T-helper 1 cell treated with Interleukin-12 subunit alpha and Interleukin-12 subunit beta and Interleukin-4 antibody, amounts not matched to agents 30 μg/mL and 1 μg/mL, for 36 hours (primary cell): ENCODE data around the gene GSS.

Experiments used
- H3K27ac Mint-ChIP-seq: one replicate; pipeline ENCODE4 v1.8.0; 2021; ENCODE audit warnings: mild to moderate bottlenecking, mixed read lengths
- H3K27me3 Mint-ChIP-seq: one replicate; pipeline ENCODE4 v1.8.0; 2021; ENCODE audit warnings: low read depth, mixed read lengths
- H3K36me3 Mint-ChIP-seq: one replicate; pipeline ENCODE4 v1.8.0; 2021; ENCODE audit warnings: low read depth, mixed read lengths
- H3K4me1 Mint-ChIP-seq: one replicate; pipeline ENCODE4 v1.8.0; 2021; ENCODE audit warnings: low read depth, mixed read lengths
- H3K4me3 Mint-ChIP-seq: one replicate; pipeline ENCODE4 v1.8.0; 2021; ENCODE audit warnings: mild to moderate bottlenecking, moderate library complexity, mixed read lengths
- H3K9me3 Mint-ChIP-seq: one replicate; pipeline ENCODE4 v1.8.0; 2021; ENCODE audit warnings: mixed read lengths

Gene GSS

GRCh38 chr20:34951252-34951651 is 4.4 kb downstream of the GSS start:
- Mint-ChIP-seq H3K9me3 (no peaks in the 10 kb centered on the region), H3K36me3 (peaks cover 15% of the 10 kb centered on the region), H3K4me1 (peaks cover 12% of the 10 kb centered on the region), H3K27ac (no peak overlapping the region), H3K4me3 (no peak overlapping the region), H3K27me3 (no peaks in the 10 kb centered on the region)

- no peak overlapping the region for H3K27ac Mint-ChIP-seq
- H3K4me3 Mint-ChIP-seq: no peak overlapping the region
- no peaks in the 10 kb centered on the region for H3K9me3 Mint-ChIP-seq
- no peaks in the 10 kb centered on the region for H3K27me3 Mint-ChIP-seq
- H3K4me1 Mint-ChIP-seq: no peaks in the 10 kb centered on the region
- H3K36me3 Mint-ChIP-seq: peaks cover 15% of the 10 kb centered on the region
Observed at GRCh38 chr20:34949120-34949519, 6.5 kb downstream of the GSS start.

GRCh38 chr20:34948030-34948429 is 7.6 kb downstream of the GSS start:
- Mint-ChIP-seq H3K9me3 (no peaks in the 10 kb centered on the region), H3K27ac (no peak overlapping the region), H3K4me3 (no peak overlapping the region), H3K36me3 (peaks cover 20% of the 10 kb centered on the region), H3K27me3 (no peaks in the 10 kb centered on the region), H3K4me1 (no peaks in the 10 kb centered on the region)

GRCh38 chr20:34947336-34947735 is 8.3 kb downstream of the GSS start:
- H3K27me3 Mint-ChIP-seq: no peaks in the 10 kb centered on the region
- H3K9me3 Mint-ChIP-seq: no peaks in the 10 kb centered on the region
- no peak overlapping the region for H3K27ac Mint-ChIP-seq
- no peak overlapping the region for H3K4me3 Mint-ChIP-seq
- no peaks in the 10 kb centered on the region for H3K4me1 Mint-ChIP-seq
- H3K36me3 Mint-ChIP-seq: peaks cover 24% of the 10 kb centered on the region

GRCh38 chr20:34946661-34947060 is 8.9 kb downstream of the GSS start:
- Mint-ChIP-seq H3K9me3 (no peaks in the 10 kb centered on the region), H3K36me3 (peaks cover 27% of the 10 kb centered on the region), H3K4me3 (no peak overlapping the region), H3K27ac (no peak overlapping the region), H3K4me1 (no peaks in the 10 kb centered on the region), H3K27me3 (no peaks in the 10 kb centered on the region)

- Mint-ChIP-seq H3K4me1 (peaks cover 2% of the 10 kb centered on the region), H3K27me3 (no peaks in the 10 kb centered on the region), H3K9me3 (no peaks in the 10 kb centered on the region), H3K27ac (no peak overlapping the region), H3K36me3 (peaks cover 33% of the 10 kb centered on the region), H3K4me3 (no peak overlapping the region)
Observed at GRCh38 chr20:34945315-34946077, 10.1 kb downstream of the GSS start.

- H3K27me3 Mint-ChIP-seq: no peaks in the 10 kb centered on the region
- peaks cover 29% of the 10 kb centered on the region for H3K36me3 Mint-ChIP-seq
- no peak overlapping the region for H3K4me3 Mint-ChIP-seq
- no peak overlapping the region for H3K27ac Mint-ChIP-seq
- no peaks in the 10 kb centered on the region for H3K9me3 Mint-ChIP-seq
- peaks cover 2% of the 10 kb centered on the region for H3K4me1 Mint-ChIP-seq
Observed at GRCh38 chr20:34943808-34944567, 11.6 kb downstream of the GSS start.

GRCh38 chr20:34942301-34942700 is 13.3 kb downstream of the GSS start:
- Mint-ChIP-seq H3K9me3 (no peaks in the 10 kb centered on the region), H3K36me3 (peaks cover 31% of the 10 kb centered on the region), H3K27ac (no peak overlapping the region), H3K27me3 (no peaks in the 10 kb centered on the region), H3K4me1 (peaks cover 2% of the 10 kb centered on the region), H3K4me3 (no peak overlapping the region)

- no peak overlapping the region for H3K27ac Mint-ChIP-seq
Observed at GRCh38 chr20:34941226-34941625, 14.4 kb downstream of the GSS start.

GRCh38 chr20:34940081-34940481 is 15.5 kb downstream of the GSS start:
- H3K36me3 Mint-ChIP-seq: peaks cover 40% of the 10 kb centered on the region
- no peak overlapping the region for H3K4me3 Mint-ChIP-seq
- no peaks in the 10 kb centered on the region for H3K27me3 Mint-ChIP-seq
- peaks cover 2% of the 10 kb centered on the region for H3K4me1 Mint-ChIP-seq
- H3K9me3 Mint-ChIP-seq: no peaks in the 10 kb centered on the region
- no peak overlapping the region for H3K27ac Mint-ChIP-seq

More at GRCh38 chr20:34941226-34941625, 14.4 kb downstream of the GSS start:
- Mint-ChIP-seq H3K9me3 (no peaks in the 10 kb centered on the region), H3K27me3 (no peaks in the 10 kb centered on the region), H3K36me3 (peaks cover 39% of the 10 kb centered on the region), H3K4me1 (peaks cover 2% of the 10 kb centered on the region), H3K4me3 (no peak overlapping the region)

- Mint-ChIP-seq H3K27ac (no peak overlapping the region), H3K36me3 (peaks cover 40% of the 10 kb centered on the region), H3K9me3 (no peaks in the 10 kb centered on the region), H3K27me3 (no peaks in the 10 kb centered on the region), H3K4me3 (no peak overlapping the region), H3K4me1 (peaks cover 2% of the 10 kb centered on the region)
Observed at GRCh38 chr20:34938466-34939163, 17.0 kb downstream of the GSS start.

GRCh38 chr20:34931771-34932170 is 23.8 kb downstream of the GSS start:
- peaks cover 52% of the 10 kb centered on the region for H3K36me3 Mint-ChIP-seq
- H3K4me1 Mint-ChIP-seq: no peaks in the 10 kb centered on the region

GRCh38 chr20:34928411-34928810 is 27.2 kb downstream of the GSS start:
- no peak overlapping the region for H3K27ac Mint-ChIP-seq
- H3K27me3 Mint-ChIP-seq: no peaks in the 10 kb centered on the region
- H3K9me3 Mint-ChIP-seq: no peaks in the 10 kb centered on the region
- H3K36me3 Mint-ChIP-seq: peaks cover 59% of the 10 kb centered on the region
- H3K4me3 Mint-ChIP-seq: no peak overlapping the region
- H3K4me1 Mint-ChIP-seq: peaks cover 12% of the 10 kb centered on the region

More at GRCh38 chr20:34931771-34932170, 23.8 kb downstream of the GSS start:
- H3K27me3 Mint-ChIP-seq: no peaks in the 10 kb centered on the region
- no peak overlapping the region for H3K27ac Mint-ChIP-seq
- H3K9me3 Mint-ChIP-seq: no peaks in the 10 kb centered on the region
- H3K4me3 Mint-ChIP-seq: no peak overlapping the region

- Mint-ChIP-seq H3K9me3 (no peaks in the 10 kb centered on the region), H3K27ac (no peak overlapping the region), H3K27me3 (no peaks in the 10 kb centered on the region), H3K4me1 (peaks cover 12% of the 10 kb centered on the region), H3K36me3 (peaks cover 55% of the 10 kb centered on the region), H3K4me3 (no peak overlapping the region)
Observed at GRCh38 chr20:34927736-34928135, 27.9 kb downstream of the GSS start.
